HG02852 (cell line): ENCODE measurements around the gene PCYT2.

Experiments used
- ATAC-seq: cut with Tn5 transposase; IDR thresholded peaks from one replicate; pipeline ENCODE4 v1.9.1; 2021; ENCODE audit warnings: mild to moderate bottlenecking, moderate library complexity; ENCODE audit not compliant: unreplicated experiment

Gene PCYT2

DNA sequence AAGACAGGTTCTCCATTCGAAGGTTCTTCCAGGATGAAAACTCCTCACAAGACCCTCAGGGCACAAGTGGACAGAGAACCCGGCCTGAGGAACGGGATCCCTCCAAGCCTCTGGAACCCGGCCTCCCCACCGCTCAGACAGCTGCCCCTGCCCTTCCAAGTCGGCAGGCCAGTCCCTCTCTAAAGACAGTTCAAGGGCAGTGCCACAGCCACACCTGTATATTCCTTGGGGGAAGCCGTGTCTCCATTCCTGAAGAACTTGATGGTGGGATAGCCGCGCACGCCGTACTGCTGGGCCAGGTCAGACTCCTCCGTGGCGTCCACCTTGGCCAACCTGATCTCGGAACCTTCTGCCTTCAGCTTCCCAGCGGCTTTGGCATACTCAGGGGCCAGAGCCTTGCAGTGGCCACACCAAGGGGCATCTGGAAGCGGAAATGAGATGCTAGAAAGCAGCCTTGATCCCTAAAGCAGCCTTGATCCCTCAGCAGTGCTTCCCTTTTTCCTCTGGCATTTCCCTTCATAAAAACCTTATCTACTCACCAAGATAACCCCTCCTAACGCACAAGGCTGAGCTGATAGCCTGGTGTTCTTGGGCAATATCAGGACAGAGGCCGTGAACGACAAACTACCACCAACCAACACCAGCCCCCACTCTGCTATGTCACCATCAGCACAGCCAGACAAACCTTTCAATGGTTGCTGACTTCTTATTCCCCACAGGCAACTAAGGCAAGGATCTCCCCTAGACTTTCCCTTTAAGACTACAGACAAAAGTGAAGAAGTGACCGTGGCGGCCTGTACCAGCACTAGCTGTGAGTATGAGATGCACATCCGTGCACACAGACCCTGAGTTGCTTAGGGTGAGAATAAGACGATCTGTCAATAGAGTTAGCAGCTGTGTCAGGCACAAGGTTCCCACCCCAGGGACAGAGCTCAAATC is 52.0 kb downstream of the PCYT2 start:
- ATAC-seq = no peak

DNA sequence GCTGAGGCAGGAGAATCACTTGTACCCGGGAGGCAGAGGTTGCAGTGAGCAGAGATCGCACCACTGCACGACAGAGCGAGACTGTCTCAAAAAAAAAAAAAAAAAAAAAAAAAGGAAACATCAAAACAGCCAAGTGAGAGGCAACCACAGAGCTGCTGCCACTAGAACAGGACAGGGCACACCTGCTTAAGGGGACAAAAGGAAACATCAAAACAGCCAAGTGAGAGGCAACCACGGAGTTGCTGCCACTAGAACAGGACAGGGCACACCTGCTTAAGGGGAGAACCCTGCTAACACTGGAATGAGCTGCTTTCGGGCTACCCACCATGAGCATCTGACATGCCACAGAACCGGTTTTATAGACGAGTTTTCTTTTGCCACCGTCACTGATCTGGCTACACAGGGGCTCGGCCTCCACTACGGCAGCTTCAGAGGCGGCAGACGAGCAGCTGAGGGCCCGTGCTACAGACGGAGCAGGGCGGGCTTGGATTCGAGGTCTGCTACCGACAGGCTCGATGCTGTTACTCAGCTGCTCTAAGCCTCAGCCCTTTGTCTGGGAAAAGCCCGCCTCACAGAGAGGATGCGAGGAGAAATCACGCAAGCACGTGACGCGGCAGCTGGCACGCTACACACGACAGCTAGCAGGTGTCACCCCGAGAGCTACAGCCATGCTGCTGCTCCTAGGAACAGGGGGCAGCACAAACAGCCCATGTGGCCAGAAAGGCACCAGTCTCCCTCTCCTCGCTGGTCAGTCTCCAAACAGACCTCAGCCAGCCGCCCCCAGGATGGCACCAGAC is 52.8 kb downstream of the PCYT2 start:
- ATAC-seq = no peak

DNA sequence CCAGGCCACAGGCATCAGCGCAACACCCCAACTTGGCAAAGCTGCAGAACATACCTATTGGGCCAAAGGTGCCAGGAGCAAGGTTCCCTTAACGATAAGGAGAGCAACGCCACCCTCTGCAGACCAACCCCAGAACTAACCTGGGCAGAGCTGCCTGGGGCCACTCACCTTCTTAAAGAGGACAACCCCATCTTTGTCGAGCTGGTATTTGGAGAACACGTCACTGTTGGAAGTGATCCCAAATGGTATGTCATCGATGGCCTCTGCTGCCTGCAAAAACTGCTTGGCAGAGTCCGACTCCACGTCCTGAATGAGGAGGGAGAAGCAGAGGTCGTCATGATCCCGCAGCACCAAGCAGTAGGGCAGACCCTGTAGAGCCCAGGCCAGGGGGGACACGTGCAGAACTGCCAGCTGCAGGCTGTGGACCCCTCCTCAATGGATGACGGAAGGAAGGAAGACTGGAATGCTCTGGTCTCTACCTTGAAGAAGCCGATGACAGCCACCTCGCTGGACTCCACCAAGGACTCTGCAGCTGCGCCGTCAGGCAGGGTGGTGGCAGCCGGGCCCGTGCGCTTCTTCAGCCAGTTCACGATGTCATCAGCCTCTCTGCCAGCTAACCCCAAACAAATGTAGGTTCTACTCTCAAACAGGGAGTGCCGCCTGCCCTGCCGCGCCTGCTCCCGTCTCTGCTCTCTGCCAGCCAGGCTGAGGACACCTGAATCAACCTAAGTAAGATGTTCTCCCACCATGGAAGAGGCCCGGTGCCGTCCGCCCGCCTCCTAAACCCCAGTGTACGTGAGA is 56.0 kb downstream of the PCYT2 start:
- no peak for ATAC-seq

- ATAC-seq = no peak
These were observed 59.0 kb downstream of the PCYT2 start for GRCh38 chr17:81852237-81852636.

GRCh38 chr17:81851423-81851822 is 59.8 kb downstream of the PCYT2 start:
- no peak for ATAC-seq
